Stimulated activated CD4-positive, alpha-beta T cell treated with anti-CD3 and anti-CD28 coated beads, Interleukin-4, amount 100 ng/mL, for 4 hours (primary cell): ENCODE measurements around the gene CRYBB3.
A peak's percentile ranks its signal among the peaks of the same experiment; 100 is the strongest.
"Not testable (repeated sequence)": the region's sequence is repeated elsewhere in the genome, so short reads cannot be mapped to it uniquely, and the experiment has no call there.

Source experiments
- DNase-seq, 2 experiments: peaks; one replicate each; pipeline ENCODE4 v3.0.0-alpha.2; 2020

The CRYBB3 gene

GRCh38 chr22:25207553-25208157 lies 8.0 kb downstream of the CRYBB3 start:
- DNase-seq = no peak

GRCh38 chr22:25208328-25208727 lies 8.7 kb downstream of the CRYBB3 start:
- no peak for DNase-seq

GRCh38 chr22:25208743-25209505 lies 9.3 kb downstream of the CRYBB3 start:
- no peak for DNase-seq

- no peak for DNase-seq
Observed at GRCh38 chr22:25210793-25211192, 11.1 kb downstream of the CRYBB3 start.

- no peak for DNase-seq
Observed at GRCh38 chr22:25212337-25212736, 12.7 kb downstream of the CRYBB3 start.

GRCh38 chr22:25213221-25213620 lies 13.6 kb downstream of the CRYBB3 start:
- DNase-seq = no peak

GRCh38 chr22:25216230-25216629 lies 16.6 kb downstream of the CRYBB3 start:
- no peak for DNase-seq

GRCh38 chr22:25219211-25219689 lies 19.6 kb downstream of the CRYBB3 start, which contains the start of gene CRYBB2:
Gene CRYBB2, plus strand, starts transcription at chr22:25219639. Its CDS starts 1,791 bp downstream, at chr22:25221430.
- no peak for DNase-seq

GRCh38 chr22:25219948-25220442 lies 20.3 kb downstream of the CRYBB3 start:
- no peak for DNase-seq

- DNase-seq = no peak
Observed at GRCh38 chr22:25221790-25222189, 22.1 kb downstream of the CRYBB3 start.

- no peak for DNase-seq
Observed at GRCh38 chr22:25223269-25223850, 23.7 kb downstream of the CRYBB3 start.

GRCh38 chr22:25228822-25229221 lies 29.2 kb downstream of the CRYBB3 start:
- DNase-seq = no peak

GRCh38 chr22:25230760-25231159 lies 31.1 kb downstream of the CRYBB3 start:
- not testable (repeated sequence) for DNase-seq

GRCh38 chr22:25232301-25232700 lies 32.6 kb downstream of the CRYBB3 start:
- no peak for DNase-seq

- DNase-seq = not testable (repeated sequence)
Observed at GRCh38 chr22:25233706-25234105, 34.0 kb downstream of the CRYBB3 start.

- peak; percentile 28 to 63 for DNase-seq
Observed at GRCh38 chr22:25235547-25236290, 36.1 kb downstream of the CRYBB3 start.

GRCh38 chr22:25236417-25236816 lies 36.8 kb downstream of the CRYBB3 start:
- no peak for DNase-seq

GRCh38 chr22:25237503-25237902 lies 37.8 kb downstream of the CRYBB3 start:
- no peak for DNase-seq

- DNase-seq = not testable (repeated sequence)
Observed at GRCh38 chr22:25238058-25238457, 38.4 kb downstream of the CRYBB3 start.

- not testable (repeated sequence) for DNase-seq
Observed at GRCh38 chr22:25255169-25255568, 55.5 kb downstream of the CRYBB3 start.
